Inflammatory macrophage treated with lipopolysaccharide for 1 hour (primary cell): Measurements from ENCODE around the gene ZBTB8A.
A peak's percentile ranks its signal among the peaks of the same experiment; 100 is the strongest.
"Not testable (repeated sequence)": the region's sequence is repeated elsewhere in the genome, so short reads cannot be mapped to it uniquely, and the experiment has no call there.

Experiments
- DNase-seq, 2 donors: peaks; one replicate each; pipeline ENCODE4 v3.0.0-alpha.2; 2020 to 2022

ZBTB8A gene

GRCh38 chr1:32622806-32623681 lies 83.8 kb downstream of the ZBTB8A start:
- no peak for DNase-seq

- DNase-seq: no peak
Observed at GRCh38 chr1:32623775-32624174, 84.5 kb downstream of the ZBTB8A start.

GRCh38 chr1:32626176-32626575 lies 86.9 kb downstream of the ZBTB8A start:
- no peak for DNase-seq

- DNase-seq: no peak
Observed at GRCh38 chr1:32627596-32628162, 88.5 kb downstream of the ZBTB8A start.

GRCh38 chr1:32630173-32630572 lies 90.9 kb downstream of the ZBTB8A start:
- DNase-seq: not testable (repeated sequence)

GRCh38 chr1:32632829-32633228 lies 93.6 kb downstream of the ZBTB8A start:
- DNase-seq: no peak

- DNase-seq: no peak
Observed at GRCh38 chr1:32635508-32636277, 96.5 kb downstream of the ZBTB8A start.

- DNase-seq: peak; percentile 58 to 88
Observed at GRCh38 chr1:32636914-32637645, 97.9 kb downstream of the ZBTB8A start.

- DNase-seq: no peak
Observed at GRCh38 chr1:32639489-32640075, 100.4 kb downstream of the ZBTB8A start.

GRCh38 chr1:32642292-32642827 lies 103.1 kb downstream of the ZBTB8A start:
- DNase-seq: not testable (repeated sequence)

- DNase-seq: no peak
Observed at GRCh38 chr1:32644426-32644825, 105.2 kb downstream of the ZBTB8A start.

- no peak for DNase-seq
Observed at GRCh38 chr1:32647308-32648134, 108.3 kb downstream of the ZBTB8A start.

GRCh38 chr1:32650248-32650751 lies 111.1 kb downstream of the ZBTB8A start, which contains the start of gene ZBTB8OS:
Gene ZBTB8OS (minus strand): TSS chr1:32650550. CDS start chr1:32650529, 21 bp downstream.
- DNase-seq: peak; percentile 93 to 99

- DNase-seq: peak; percentile 95 to 98
Observed at GRCh38 chr1:32650752-32651460, 111.7 kb downstream of the ZBTB8A start, which contains the start of gene RBBP4. Gene RBBP4 (plus strand): TSS chr1:32651208. CDS start chr1:32651307, 99 bp downstream.

- no peak for DNase-seq
Observed at GRCh38 chr1:32651461-32652073, 112.3 kb downstream of the ZBTB8A start.

- no peak for DNase-seq
Observed at GRCh38 chr1:32652244-32652962, 113.2 kb downstream of the ZBTB8A start.
